GM21423 (cell line): ENCODE results near the gene ROCK2.

Experiments used
- ATAC-seq: cut with Tn5 transposase; IDR thresholded peaks from one replicate; pipeline ENCODE4 v1.9.1; 2021; ENCODE audit warnings: mild to moderate bottlenecking, moderate library complexity; ENCODE audit not compliant: unreplicated experiment

The ROCK2 gene

DNA sequence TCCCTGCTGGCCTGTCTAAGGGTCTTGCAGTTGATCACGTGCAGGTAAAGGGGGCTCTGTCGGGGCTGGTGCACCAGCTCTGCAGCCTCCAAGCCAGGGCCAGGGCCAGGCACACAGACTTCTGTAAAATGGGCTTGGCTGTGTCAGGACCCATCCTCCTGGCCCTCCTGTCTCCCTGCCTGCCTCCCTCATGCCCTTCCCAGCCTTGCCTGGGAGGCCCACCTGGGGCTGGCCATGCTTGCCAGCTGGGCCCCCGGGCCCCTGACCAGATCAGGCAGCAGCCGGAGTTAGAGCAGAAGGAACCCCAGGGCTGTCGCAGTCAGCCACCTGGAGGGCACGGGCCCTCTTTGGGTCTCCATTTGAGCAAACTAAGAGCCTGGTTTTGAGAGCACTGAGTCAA is 187.1 kb downstream of the ROCK2 start:
- ATAC-seq: no peak

DNA sequence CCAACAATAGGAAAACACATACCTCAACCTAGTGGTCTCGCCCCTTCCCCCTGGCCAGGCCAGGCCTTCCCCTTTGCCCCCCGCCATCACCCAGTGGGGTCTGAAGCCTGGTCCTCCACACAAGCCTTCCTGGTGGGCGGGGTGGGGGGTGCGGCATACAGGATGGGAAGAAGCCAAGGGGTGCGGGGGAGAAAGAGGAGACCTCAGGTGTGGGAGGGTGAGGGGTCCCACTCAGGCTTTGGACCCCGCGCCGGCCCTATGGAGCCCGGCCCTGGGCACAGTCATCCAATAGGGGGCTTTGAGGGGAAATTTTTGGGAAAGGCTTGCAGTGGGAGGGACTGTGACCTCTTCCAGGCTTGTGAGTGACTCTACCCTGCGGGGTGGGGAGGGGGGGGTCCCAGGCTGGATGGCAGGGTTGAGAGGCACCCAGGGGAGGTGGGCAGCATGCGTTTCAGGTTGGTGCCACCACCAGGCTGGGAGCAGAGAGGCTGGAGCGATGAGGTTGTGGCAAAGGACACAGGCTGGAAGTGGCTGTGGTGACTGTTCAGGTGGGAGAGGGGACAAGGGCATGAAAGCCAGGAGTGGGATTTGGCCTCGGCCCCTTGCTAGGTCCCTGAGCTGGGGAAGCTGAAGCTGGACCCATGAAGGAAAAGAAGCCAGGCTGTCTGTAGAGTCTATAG is 187.9 kb downstream of the ROCK2 start:
- no peak for ATAC-seq

DNA sequence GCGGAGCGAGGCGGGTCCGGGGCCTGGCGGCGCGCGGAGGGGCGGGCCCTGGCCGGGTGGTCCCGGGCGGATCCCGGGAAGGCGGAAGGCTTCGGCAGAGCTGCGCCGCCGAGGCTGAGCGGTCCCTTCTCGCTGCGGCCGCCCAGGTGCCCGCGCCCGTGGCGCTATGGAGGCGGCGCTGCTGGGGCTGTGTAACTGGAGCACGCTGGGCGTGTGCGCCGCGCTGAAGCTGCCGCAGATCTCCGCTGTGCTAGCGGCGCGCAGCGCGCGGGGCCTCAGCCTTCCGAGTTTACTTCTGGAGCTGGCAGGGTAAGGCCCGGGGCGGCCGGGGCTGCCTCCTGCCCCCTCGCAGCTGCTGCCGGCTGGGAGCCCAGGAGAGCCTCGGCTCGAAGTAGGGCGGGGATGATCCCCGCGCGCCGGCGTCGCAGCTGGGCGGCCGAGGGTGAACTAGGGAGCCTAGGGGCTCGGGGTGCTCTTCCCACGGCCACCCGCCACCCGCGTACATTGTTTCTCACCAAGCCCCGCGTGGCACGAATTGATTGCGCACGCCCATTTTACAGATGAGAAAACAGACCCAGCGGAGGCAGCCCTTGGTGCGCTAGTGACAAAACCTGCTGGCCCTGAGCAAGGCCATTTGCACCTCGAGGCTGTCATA is 188.9 kb downstream of the ROCK2 start, which contains the start of gene SLC66A3:
Gene SLC66A3 (plus strand): TSS at position 87 of the 655 bp plus-strand sequence. CDS start 80 bp downstream, at position 167.
- peak; percentile 77 for ATAC-seq

DNA sequence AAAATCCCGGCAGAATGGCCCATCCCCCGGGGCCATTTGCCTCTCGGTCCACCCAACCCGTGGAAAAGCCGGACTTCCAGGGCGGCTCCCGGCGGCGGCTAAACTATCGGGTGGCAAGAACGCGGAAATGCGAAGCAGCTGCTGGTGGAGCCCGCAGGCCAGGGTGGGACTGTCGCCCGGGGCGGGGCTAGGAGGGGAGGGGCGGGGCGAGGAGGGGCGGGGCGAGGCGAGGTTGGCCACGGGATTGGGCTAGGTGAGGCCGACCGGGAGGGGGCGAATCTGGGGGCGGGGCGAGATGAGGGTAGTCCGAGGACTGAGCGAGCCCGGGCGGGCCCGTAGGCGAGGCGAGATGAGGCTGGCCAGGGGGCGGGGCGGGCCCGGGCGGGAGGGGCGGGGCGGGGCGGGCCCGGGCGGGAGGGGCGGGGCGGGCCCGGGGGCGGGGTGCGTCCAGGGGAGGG is 189.5 kb downstream of the ROCK2 start:
- ATAC-seq: peak; percentile 67

DNA sequence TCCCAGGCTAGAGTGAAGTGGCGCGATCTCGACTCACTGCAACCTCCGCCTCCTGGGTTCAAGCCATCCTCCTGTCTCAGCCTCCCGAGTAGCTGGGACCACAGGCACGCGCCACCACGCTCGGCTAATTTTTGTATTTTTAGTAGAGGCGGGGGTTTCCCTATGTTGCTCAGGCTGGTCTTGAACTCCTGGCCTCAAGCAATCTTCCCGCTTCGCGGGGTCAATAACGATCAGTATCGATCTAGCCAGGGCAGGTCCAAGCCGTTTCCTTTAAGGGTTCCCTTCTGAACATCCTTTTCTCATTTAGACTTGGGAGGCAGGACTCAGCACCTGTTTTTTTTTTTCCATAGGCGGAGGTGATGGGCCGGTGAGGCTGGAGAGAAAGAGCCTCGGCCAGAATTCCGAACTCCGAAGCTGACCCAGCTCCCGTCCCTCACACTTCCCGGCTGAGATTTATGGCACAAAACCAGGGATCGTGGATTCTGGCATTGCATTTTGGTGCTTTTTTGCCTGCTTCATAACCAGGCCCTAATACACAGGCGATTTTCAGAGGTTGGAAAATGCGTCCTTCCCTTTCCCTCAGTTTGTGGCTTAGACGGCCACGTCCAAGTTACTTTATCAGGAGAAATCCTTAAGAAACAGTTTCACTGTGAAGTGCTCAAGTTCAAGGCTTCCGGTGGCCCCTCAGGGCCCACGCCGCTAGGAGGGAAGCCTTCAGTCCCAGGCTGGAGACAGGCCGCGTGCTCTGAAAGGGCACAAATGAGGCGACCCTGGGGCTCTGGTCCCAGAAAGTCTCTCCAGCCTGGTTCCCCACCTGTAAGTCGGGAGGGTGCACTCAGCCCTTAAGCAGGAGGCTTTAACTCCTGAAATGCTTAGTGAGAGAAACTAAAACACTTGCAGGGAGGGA is 190.2 kb downstream of the ROCK2 start:
- peak; percentile 17 for ATAC-seq

DNA sequence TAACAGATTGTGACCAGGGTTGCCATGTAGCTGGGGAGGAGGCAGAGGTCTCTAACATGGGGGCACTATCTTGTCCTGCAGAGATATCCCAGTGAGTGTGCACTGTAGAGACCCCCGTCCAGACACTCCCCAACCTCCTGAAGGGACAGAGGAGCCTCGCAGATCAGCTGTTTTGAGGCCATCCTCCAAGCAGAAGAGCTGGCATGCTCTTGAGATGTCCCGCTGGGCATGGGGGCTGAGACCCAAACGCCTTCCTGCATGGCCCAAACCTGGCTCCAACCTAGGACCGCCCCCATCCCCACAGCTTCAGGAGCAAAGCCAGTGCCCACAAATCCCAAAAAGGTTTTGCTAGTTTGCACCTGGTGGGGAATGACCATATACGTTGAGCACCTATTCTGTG is 191.8 kb downstream of the ROCK2 start:
- ATAC-seq: no peak

DNA sequence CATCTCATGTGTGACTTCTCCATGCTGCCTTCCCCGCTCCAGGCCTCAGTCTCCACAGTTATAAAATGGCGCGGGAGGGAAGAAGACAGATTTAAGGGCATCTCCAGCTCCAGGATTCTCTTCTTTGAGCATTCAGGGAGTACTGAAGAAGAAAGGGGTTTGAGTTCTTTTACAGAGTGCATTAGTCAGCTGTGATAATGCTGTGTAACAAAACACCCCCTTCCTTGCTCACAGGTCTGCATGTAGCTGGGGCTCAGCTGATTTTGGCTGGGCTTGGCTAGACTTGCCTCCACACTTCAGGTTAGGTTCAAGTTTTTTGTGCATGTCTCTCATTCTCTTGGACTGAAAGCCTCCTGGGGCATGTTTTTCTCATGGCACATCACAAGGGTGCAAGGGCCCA is 197.2 kb downstream of the ROCK2 start:
- ATAC-seq: no peak

DNA sequence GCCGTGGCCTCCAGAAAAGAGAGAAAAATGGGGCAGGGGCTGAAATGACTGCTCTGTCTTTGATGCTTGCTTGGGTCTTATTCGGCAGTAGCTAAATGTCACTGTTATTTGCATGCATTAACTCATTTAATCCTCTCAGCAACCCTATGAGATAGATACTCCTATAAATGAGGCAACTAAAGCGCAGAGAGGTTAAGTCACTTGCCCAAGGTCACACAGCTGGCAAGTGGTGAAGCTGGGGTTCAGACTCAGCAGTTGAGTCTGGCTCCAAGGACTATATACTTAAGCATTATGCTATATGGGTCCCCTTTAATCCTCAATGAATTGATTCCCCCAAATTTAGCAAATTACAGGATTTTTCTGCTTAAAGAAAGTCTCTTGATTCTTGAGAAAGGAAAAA is 198.4 kb downstream of the ROCK2 start:
- ATAC-seq: no peak

DNA sequence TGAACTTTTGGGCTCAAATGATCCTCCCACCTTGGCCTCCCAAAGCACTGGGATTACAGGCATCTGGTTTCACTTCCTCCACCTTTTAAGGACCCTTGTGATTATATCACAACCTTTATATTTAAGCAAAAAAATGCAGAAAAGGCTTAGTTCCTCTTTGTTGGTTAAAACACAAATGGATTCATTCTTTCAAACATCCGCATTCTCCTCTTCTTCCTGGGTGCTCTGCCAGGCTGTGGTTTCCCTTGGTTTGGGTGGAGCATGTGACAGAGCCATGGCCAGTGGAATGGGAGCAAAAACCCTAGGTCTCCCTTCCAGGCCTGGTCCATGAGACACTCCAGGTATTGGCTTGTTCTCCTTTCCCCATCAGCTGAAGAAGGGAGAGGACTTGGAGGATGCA is 199.1 kb downstream of the ROCK2 start:
- no peak for ATAC-seq

DNA sequence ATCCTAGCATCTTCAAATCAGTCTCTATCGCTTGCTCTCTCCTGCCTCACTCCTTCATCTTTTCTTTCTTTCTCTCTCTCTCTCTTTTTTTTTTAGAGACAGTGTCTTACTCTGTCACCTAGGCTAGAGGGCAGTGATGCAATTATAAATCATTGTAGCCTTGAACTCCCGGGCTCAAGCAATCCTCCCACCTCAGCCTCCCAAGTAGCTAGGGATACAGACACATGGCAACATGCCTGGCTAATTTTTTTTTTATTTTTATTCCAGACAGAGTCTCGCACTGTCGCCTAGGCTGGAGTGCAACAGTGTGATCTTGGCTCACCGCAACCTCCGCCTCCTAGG is 199.7 kb downstream of the ROCK2 start:
- ATAC-seq: no peak

DNA sequence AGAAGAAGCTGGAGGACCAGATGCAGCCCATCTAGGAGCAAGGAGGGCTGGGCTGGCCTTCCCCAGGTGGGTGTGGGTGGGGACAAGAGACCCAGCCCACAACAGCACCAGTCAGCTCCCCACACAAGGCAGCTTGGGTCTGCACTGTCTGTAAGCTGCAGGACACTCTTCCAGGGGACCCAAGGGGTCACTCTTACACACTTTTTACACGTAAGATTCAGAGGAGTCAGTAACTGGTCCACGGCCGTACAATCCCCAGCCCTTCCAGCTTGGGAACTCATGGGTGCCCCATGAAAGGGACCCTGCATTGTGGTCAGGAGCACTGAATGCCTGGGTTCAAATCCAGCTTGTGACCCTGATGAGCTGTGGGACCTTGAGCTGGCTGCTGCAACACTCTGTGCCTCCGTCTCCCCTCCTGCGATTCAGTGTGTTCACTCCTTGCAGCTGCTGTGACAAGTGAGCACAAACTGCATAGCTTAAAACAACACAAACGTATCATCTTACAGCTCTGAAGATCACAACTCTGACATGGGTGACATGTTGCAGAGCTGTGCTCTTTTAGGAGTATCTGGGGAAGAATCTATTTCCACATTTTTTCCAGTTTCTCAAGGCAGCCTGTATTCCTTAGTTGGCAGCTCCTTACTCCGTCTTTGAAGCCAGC is 200.2 kb downstream of the ROCK2 start:
- no peak for ATAC-seq

DNA sequence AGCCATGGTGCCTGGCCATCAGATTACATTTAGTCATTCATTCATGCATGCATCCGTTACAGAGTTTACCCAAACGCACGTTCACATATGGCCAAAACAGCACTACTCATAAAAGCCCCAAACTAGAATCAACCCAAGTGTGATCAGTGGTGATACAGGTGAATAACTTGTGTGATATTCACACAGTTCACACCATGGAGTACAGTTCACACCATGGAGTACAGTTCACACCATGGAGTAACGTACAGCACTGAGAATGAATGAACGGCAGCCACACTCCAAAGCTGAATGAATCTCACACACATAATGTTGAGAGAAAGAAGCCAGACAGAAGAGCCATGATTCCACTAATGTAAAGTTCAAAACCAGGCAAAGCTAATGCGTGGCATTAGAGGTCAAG is 201.4 kb downstream of the ROCK2 start:
- no peak for ATAC-seq

DNA sequence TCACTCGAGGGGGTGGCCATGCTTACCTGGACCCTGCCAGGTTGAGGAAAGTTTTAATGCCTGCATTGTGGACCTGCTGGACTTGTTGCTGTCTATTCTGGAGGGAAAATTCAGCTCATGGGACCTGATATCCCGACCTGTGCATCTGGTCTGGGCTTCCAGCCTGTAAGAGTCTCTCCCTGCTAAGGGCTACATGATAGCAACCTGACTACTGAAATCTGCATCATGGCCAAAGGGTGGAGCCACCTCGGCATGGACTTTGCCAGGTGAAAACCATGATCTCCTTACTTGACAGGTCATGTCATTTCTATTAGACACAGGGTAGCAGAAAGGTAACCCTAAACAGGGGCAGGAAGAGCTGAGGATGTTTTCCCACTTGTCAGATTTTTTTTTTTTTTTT is 202.1 kb downstream of the ROCK2 start:
- ATAC-seq: no peak

DNA sequence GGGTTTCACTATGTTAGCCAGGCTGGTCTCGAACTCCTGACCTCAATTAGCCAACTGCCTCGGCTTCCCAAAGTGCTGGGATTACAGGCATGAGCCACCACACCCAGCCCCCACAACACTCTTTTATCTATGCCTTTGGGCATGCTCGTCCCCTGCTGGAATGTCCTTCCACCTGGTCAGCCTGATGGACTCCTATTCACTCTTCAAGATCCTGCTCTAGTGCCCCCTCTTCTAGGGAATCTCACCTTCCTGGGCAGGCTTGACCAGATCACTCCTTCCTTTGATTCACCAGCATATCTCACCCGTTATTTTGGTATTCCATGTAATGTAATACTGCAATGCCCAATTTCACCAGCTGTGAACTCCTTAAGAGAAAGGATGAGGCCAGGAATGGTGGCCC is 203.1 kb downstream of the ROCK2 start:
- ATAC-seq: no peak

DNA sequence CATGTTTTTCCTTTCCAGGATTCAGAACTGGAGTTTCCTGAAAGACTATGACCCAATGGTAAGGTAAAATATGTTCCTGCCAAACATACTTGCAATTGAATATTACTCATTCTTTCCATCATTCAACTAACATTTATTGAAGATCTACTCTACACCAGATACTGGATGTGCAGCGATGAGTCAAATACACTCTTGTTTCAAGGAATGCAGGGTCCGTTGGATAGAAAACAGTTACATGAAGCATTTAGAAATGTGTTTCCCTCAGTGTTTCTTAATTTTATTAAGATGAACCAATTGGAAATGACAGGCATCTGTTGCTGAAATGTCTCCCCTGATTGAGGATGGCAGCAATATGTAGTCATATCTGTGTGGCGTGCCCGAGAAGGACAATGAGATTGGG is 203.9 kb downstream of the ROCK2 start:
- no peak for ATAC-seq

DNA sequence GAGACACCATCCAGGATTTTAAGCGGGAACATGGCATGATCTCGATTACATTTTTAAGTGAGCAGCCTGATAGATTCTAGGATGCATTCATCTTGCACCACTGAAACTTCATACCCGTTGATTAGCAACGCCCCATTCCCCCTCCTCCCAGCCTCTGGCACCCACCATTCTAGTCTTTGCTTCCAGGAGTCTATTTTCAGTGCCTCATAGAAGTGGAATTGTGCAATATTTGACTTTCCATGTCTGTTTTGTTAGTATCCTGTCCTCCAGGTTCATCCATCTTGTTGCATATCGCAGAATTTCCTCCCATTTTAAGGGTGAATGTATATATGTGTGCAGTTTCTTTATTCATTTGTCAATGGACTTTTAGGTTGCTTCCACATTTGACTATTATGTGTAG is 210.1 kb downstream of the ROCK2 start:
- ATAC-seq: no peak

DNA sequence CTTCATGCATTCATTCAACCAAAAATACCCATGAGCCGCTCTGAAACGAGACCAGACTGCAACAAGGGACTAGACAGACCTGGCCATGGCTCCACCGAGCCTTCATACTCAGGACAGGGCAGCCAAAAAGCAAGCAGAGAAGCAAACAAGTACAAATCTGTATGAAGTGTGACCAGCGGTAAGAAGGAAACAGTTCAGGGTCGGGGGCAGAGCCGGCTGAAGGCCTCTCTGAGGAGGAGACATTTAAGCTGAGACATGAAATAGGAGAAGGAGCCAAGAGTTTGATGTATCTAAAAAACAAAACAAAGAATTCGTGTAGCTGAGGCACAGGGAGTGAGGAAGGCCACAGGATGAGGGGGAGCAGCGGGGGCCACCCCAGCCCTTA is 210.5 kb downstream of the ROCK2 start:
- ATAC-seq: no peak

DNA sequence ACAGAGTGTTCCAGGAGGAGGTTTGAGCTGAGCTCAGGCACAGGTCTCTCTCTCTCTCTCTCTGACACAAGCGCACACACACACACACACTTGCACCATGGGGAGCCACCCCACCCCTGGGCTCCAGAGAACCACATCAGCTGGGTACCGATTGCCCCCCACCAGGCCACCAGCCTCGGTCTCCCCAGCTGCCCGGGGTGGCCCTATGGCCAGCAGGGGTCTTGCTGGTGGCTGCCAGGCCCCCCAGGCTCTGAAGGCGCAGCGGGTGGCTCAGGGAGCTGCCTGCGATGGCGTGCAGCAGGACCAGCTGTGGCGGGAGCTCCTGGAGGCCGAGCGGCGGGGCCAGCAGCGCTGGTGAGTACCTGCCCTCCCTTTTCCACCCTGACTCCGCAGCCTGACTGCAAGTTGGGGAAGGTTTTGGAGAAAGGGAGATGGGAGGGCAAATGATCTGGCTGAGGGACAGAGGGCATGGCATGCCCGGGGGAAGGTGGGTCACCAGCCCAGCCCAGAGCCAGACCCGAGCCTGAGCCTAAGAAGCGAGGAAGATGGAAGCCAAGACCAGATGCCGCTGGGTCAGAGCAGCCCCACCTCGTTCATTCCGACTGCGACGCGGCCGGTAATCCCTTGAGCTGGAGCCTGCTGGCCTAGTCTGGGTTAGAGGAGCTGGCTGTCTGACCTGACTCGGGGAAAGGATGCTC is 211.0 kb downstream of the ROCK2 start:
- no peak for ATAC-seq

DNA sequence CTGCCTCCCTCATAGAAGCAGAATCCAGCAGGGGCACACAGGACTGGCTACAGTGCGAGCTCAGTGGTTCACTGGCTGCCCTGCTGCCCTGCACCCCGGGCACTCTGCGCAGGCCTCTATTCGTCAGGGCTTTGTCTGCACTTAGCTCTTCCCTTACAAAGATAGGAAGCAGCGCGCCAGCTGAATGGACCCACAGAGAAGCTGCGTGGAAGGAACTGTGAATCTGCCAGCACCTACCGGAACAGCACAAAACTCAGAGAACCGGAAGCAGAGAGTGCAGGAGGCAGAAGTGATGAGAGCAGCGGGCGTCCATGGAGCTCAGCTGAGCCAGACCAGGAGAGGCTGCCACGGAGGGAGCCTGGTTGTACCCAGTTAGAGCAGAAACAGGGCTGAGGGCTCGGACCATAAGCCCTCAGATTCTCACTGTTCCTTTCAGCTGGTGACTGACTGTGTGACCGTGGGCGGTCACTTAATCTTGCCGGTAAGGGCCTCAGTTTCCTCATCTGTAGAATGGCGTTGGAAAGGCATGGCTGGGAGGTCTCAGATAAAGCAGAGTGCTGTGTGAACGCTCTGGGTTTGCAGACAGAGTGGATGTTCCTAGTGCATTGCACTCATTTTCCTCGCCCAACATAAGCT is 212.3 kb downstream of the ROCK2 start:
- no peak for ATAC-seq
